MM.1S (cell line): ENCODE results near the gene TPD52L1.

Experiments used
- DNase-seq: peaks from one replicate; pipeline ENCODE4 v3.0.0-alpha.2; 2015
- H2AFZ ChIP-seq: fragments of 300-600 bp; sonication (generic); 2 replicates; pipeline ENCODE4 v1.6.0; 2016; ENCODE audit warnings: antibody characterized with exemption, low read length
- H3F3A ChIP-seq: fragments of 300-600 bp; sonication (generic); 2 replicates; pipeline ENCODE4 v1.6.1; 2016; ENCODE audit warnings: mild to moderate bottlenecking, antibody characterized with exemption, low read length, moderate library complexity, mixed read lengths; ENCODE audit not compliant: insufficient read depth
- H3K27ac ChIP-seq: fragments of 300-600 bp; sonication (generic); 2 replicates; pipeline ENCODE4 v1.5.1; 2016; ENCODE audit warnings: mild to moderate bottlenecking, low read length
- H3K27me3 ChIP-seq: fragments of 300-600 bp; sonication (generic); replicated peaks from 2 replicates; pipeline ENCODE4 v1.6.0; 2016; ENCODE audit warnings: low read length; ENCODE audit not compliant: insufficient read depth
- H3K36me3 ChIP-seq: fragments of 300-600 bp; sonication (generic); replicated peaks from 2 replicates; pipeline ENCODE4 v1.6.1; 2016; ENCODE audit warnings: mild to moderate bottlenecking, low read length, mixed read lengths; ENCODE audit not compliant: insufficient read depth
- H3K4me1 ChIP-seq: fragments of 300-600 bp; sonication (generic); 2 replicates; pipeline ENCODE4 v1.6.1; 2016; ENCODE audit warnings: low read length, mixed read lengths
- H3K4me2 ChIP-seq: fragments of 300-600 bp; sonication (generic); 2 replicates; pipeline ENCODE4 v1.6.0; 2016; ENCODE audit warnings: low read depth, low read length
- H3K4me3 ChIP-seq: fragments of 300-600 bp; sonication (generic); 2 replicates; pipeline ENCODE4 v1.5.1; 2016; ENCODE audit warnings: low read length, mixed read lengths
- H3K79me2 ChIP-seq: fragments of 300-600 bp; sonication (generic); 2 replicates; pipeline ENCODE4 v1.6.1; 2016; ENCODE audit warnings: mixed run types, low read length, mixed read lengths
- H3K9ac ChIP-seq: fragments of 300-600 bp; sonication (generic); 2 replicates; pipeline ENCODE4 v1.6.1; 2016; ENCODE audit warnings: low read length, mixed read lengths
- H3K9me2 ChIP-seq: fragments of 300-600 bp; sonication (generic); replicated peaks from 2 replicates; pipeline ENCODE4 v1.6.1; 2016; ENCODE audit warnings: mild to moderate bottlenecking, low read length, mixed read lengths; ENCODE audit not compliant: insufficient read depth
- H3K9me3 ChIP-seq: fragments of 300-600 bp; sonication (generic); replicated peaks from 2 replicates; pipeline ENCODE4 v1.6.1; 2016; ENCODE audit warnings: mild to moderate bottlenecking, low read length, mixed read lengths; ENCODE audit not compliant: insufficient read depth
- H4K20me1 ChIP-seq: fragments of 300-600 bp; sonication (generic); 2 replicates; pipeline ENCODE4 v1.6.1; 2016; ENCODE audit warnings: mild to moderate bottlenecking, low read length, moderate library complexity, mixed read lengths; ENCODE audit not compliant: insufficient read depth
- CTCF ChIP-seq: fragments of 300-600 bp; sonication (generic); IDR thresholded peaks from 2 replicates; pipeline ENCODE4 v1.5.1; 2016; ENCODE audit warnings: antibody characterized with exemption, low read length, mixed read lengths
- EZH2 ChIP-seq: fragments of 300-600 bp; sonication (generic); optimal IDR thresholded peaks from 2 replicates; pipeline ENCODE3; 2017; ENCODE audit warnings: low read depth, mild to moderate bottlenecking, antibody characterized with exemption, low read length, mixed read lengths
- EZH2phosphoT487 ChIP-seq: fragments of 300-600 bp; sonication (generic); IDR thresholded peaks from 2 replicates; pipeline ENCODE4 v1.6.1; 2018; ENCODE audit warnings: antibody characterized with exemption, low read length

Gene TPD52L1

GRCh38 chr6:125267806-125268523 lies 114.4 kb downstream of the TPD52L1 start:
- Histone ChIP-seq H3K27ac (no peak overlapping the region), H3K4me3 (no peak overlapping the region), H3K36me3 (no peaks in the 10 kb centered on the region), H3K9ac (no peak overlapping the region), H3F3A (no peaks in the 10 kb centered on the region), H2AFZ (no peak overlapping the region), H3K9me3 (no peaks in the 10 kb centered on the region), H3K27me3 (no peaks in the 10 kb centered on the region), H3K9me2 (no peaks in the 10 kb centered on the region), H4K20me1 (no peaks in the 10 kb centered on the region), H3K79me2 (no peaks in the 10 kb centered on the region), H3K4me1 (no peaks in the 10 kb centered on the region), H3K4me2 (no peak overlapping the region)
- DNase-seq = no peak
- no peak for TF ChIP-seq CTCF
- no peak for TF ChIP-seq EZH2
- no peak for TF ChIP-seq EZH2phosphoT487

- Histone ChIP-seq H3K27me3 (no peaks in the 10 kb centered on the region), H3K36me3 (no peaks in the 10 kb centered on the region), H3K27ac (no peak overlapping the region), H3K4me2 (no peak overlapping the region), H3F3A (no peaks in the 10 kb centered on the region), H4K20me1 (no peaks in the 10 kb centered on the region), H3K9me2 (no peaks in the 10 kb centered on the region), H3K4me3 (no peak overlapping the region), H3K4me1 (no peaks in the 10 kb centered on the region), H3K9me3 (no peaks in the 10 kb centered on the region), H3K79me2 (no peaks in the 10 kb centered on the region), H2AFZ (no peak overlapping the region), H3K9ac (no peak overlapping the region)
- DNase-seq = no peak
- TF ChIP-seq EZH2 (no peak), EZH2phosphoT487 (no peak), CTCF (no peak)
Observed at GRCh38 chr6:125268765-125269164, 115.2 kb downstream of the TPD52L1 start.

- no peak overlapping the region for H3K27ac ChIP-seq
- H3K36me3 ChIP-seq = no peaks in the 10 kb centered on the region
- no peak overlapping the region for H2AFZ ChIP-seq
- no peak overlapping the region for H3K4me2 ChIP-seq
- H3K27me3 ChIP-seq = no peaks in the 10 kb centered on the region
- TF ChIP-seq CTCF (no peak), EZH2 (no peak), EZH2phosphoT487 (no peak)
- H3K79me2 ChIP-seq = no peaks in the 10 kb centered on the region
- H3K9ac ChIP-seq = no peak overlapping the region
- H3K4me3 ChIP-seq = no peak overlapping the region
- no peaks in the 10 kb centered on the region for H3K9me3 ChIP-seq
- no peak for DNase-seq
- H4K20me1 ChIP-seq = no peaks in the 10 kb centered on the region
- no peaks in the 10 kb centered on the region for H3K4me1 ChIP-seq
- no peaks in the 10 kb centered on the region for H3F3A ChIP-seq
- H3K9me2 ChIP-seq = no peaks in the 10 kb centered on the region
Observed at GRCh38 chr6:125269328-125269985, 115.9 kb downstream of the TPD52L1 start.
